Spinal cord (tissue), 10 donors: ENCODE data around the gene KLF13. TPM values are rescaled to one million over a fixed set of nuclear protein-coding genes. Genes with fewer than 3 reads are reported as not detected.

Experiments used
- DNase-seq, 6 donors: peaks; one replicate each; pipeline versions ENCODE4 v3.0.0 to v3.0.0-alpha.2; 2013 to 2015; ENCODE audit warnings: low spot score in 6 of 6, low read depth in 4 of 6
- H3K27ac ChIP-seq: one replicate; pipeline ENCODE4 v1.5.1; 2013; ENCODE audit warnings: low read depth, low read length, control low read depth
- H3K27me3 ChIP-seq: one replicate; pipeline ENCODE4 v1.6.1; 2013; ENCODE audit warnings: low read length; ENCODE audit not compliant: control insufficient read depth, insufficient read depth
- H3K36me3 ChIP-seq: one replicate; pipeline ENCODE4 v1.6.1; 2013; ENCODE audit warnings: low read length; ENCODE audit not compliant: control insufficient read depth, insufficient read depth
- H3K4me1 ChIP-seq: one replicate; pipeline ENCODE4 v1.6.1; 2013; ENCODE audit warnings: low read length; ENCODE audit not compliant: control insufficient read depth, insufficient read depth
- H3K4me3 ChIP-seq: one replicate; pipeline ENCODE4 v1.5.1; 2013; ENCODE audit warnings: low read depth, low read length, control low read depth
- H3K9me3 ChIP-seq: one replicate; pipeline ENCODE4 v1.6.1; 2013; ENCODE audit warnings: low read length; ENCODE audit not compliant: control insufficient read depth, insufficient read depth
- WGBS: methylation state at CpG from one replicate; pipeline ENCODE4 v1.1.5; 2013; ENCODE audit warnings: missing lambda C conversion rate; ENCODE audit not compliant: insufficient coverage; 5-methylcytosine and 5-hydroxymethylcytosine counted together
- polyA plus RNA-seq, 2 donors: library from polyadenylated mRNA; unstranded; fragments of 120-200 nt; gene quantifications; one replicate each; pipeline ENCODE4 v1.2.1, GENCODE V29; 2013; ENCODE audit not compliant: insufficient read length in 2 of 2
- total RNA-seq, 2 donors: library from RNA; depleted of rRNA in 1 of 2; stranded (reverse); fragments of 120-200 nt in 1 of 2; fragments of >200 nt in 1 of 2; gene quantifications; one replicate each; pipeline versions ENCODE4 v1.2.3 to v1.2.4, GENCODE V29; 2013 to 2014
- donor health status: healthy.

KLF13 gene
- total and polyA plus RNA-seq, 4 donors: 42.3 to 84.5 (median 68.2) TPM

DNA sequence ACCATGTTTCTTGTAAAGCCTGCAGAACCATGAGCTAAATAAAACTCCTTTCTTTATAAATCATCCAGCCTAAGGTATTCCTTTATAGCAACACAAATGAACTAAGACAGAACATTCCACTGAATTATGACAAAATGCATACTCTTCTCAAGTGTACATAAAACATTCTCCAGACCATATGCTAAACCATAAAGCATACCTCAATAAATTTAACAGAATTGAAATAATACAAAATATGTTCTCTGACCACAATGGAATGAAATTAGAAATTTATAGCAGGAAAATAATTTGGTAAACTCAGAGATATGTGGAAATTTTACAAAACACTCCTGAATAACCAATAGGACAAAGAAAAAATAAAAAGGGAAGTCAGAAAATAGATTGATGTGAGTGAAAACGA lies 88.6 kb downstream of the KLF13 start:
- Histone ChIP-seq H3K4me3 (no peak overlapping the region), H3K27me3 (no peaks in the 10 kb centered on the region), H3K4me1 (no peaks in the 10 kb centered on the region), H3K9me3 (peaks cover 5% of the 10 kb centered on the region), H3K36me3 (no peaks in the 10 kb centered on the region), H3K27ac (no peak overlapping the region)
- no peak for DNase-seq
- no CpG with 5 or more reads among the region's 1 CpG for WGBS

DNA sequence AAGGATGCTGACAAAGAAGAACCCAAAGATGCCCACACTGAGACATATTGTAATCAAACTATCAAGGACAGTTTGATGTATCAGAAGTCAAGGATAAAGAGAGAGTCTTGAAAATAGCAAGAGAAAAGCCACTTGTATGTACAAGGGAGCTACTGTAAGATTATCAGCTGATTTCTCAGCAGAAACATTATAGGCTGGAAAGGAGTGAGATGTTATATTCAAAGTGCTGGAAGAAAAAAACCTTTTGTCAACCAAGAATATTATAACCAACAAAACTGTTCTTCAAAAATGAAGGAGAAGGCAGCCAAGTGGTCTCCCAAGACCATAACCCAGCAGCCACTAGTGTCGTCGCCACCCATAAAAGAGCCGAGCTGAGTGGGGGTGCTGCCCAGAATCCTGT lies 93.2 kb downstream of the KLF13 start:
- no peak overlapping the region for H3K27ac ChIP-seq
- no peak overlapping the region for H3K4me3 ChIP-seq
- WGBS: 100% methylated on average over 3 of the region's 3 CpGs
- H3K9me3 ChIP-seq: peaks cover 5% of the 10 kb centered on the region
- H3K27me3 ChIP-seq: no peaks in the 10 kb centered on the region
- DNase-seq: no peak
- no peaks in the 10 kb centered on the region for H3K4me1 ChIP-seq
- H3K36me3 ChIP-seq: no peaks in the 10 kb centered on the region

DNA sequence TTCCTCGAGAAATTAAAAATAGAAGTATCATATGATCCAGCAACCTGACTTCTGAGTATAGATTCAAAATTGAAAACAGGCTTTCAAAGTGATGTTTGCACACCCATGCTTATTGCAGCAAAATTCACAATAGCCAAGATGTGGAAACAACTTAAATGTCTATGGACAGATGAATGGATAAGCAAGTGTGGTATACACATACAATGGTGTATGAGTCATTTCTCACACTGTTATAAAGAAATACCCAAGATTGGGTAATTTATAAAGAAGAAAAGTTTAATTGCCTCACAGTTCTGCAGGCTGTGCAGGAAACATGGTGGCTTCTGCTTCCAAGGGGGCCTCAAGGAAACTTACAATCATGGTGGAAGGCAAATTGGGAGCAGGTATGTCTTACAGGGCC lies 100.8 kb downstream of the KLF13 start:
- Histone ChIP-seq H3K4me1 (no peaks in the 10 kb centered on the region), H3K9me3 (no peaks in the 10 kb centered on the region), H3K4me3 (no peak overlapping the region), H3K27me3 (no peaks in the 10 kb centered on the region), H3K36me3 (no peaks in the 10 kb centered on the region), H3K27ac (no peak overlapping the region)
- DNase-seq: no peak
- 100% methylated on average over 1 of the region's 1 CpG for WGBS

Other genes starting within 250 kb of the KLF13 start
- gene TRPM1, start 225.1 kb upstream of the KLF13 start, total RNA-seq: under 1 TPM; 0.10 to 0.72 TPM
- gene TRPM1, start 225.1 kb upstream of the KLF13 start, polyA plus RNA-seq: under 1 TPM in 1 of 2 donors, not detected in 1; 0.05 TPM